Amniotic epithelial cell (primary cell): ENCODE measurements around the gene CDK5RAP3.

Experiments
- DNase-seq: peaks from one replicate; pipeline ENCODE4 v3.0.0-alpha.2; 2010; ENCODE audit warnings: low read depth

Gene CDK5RAP3

GRCh38 chr17:47949197-47949759 is 21.6 kb upstream of the CDK5RAP3 start:
- DNase-seq: peak; percentile 77

- no peak for DNase-seq
Observed at GRCh38 chr17:47949946-47950345, 21.0 kb upstream of the CDK5RAP3 start.

GRCh38 chr17:47950448-47950847 is 20.5 kb upstream of the CDK5RAP3 start:
- DNase-seq: no peak

GRCh38 chr17:47952171-47953021 is 18.5 kb upstream of the CDK5RAP3 start:
- DNase-seq: no peak

DNA sequence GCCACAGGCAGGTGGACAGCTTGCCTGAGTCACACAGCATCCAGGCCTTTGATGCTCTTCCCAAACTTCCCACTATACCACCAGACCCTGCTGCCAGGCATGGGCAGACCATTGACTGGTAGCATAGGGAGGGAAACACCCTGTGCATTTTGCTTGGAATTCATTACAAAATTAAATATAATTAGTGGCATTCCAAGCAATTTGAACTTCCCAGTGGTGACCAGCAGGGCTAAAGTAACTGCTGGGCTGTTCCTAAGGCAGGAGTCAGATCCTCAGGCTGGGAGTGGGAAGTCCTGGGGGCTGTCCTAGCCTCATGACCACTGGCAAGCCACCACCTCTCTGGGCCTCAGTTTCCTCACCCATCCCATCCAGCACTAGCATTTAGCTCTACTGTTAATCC is 17.0 kb upstream of the CDK5RAP3 start:
- no peak for DNase-seq

- DNase-seq: peak; percentile 49
Observed at GRCh38 chr17:47955497-47956461, 15.1 kb upstream of the CDK5RAP3 start.

DNA sequence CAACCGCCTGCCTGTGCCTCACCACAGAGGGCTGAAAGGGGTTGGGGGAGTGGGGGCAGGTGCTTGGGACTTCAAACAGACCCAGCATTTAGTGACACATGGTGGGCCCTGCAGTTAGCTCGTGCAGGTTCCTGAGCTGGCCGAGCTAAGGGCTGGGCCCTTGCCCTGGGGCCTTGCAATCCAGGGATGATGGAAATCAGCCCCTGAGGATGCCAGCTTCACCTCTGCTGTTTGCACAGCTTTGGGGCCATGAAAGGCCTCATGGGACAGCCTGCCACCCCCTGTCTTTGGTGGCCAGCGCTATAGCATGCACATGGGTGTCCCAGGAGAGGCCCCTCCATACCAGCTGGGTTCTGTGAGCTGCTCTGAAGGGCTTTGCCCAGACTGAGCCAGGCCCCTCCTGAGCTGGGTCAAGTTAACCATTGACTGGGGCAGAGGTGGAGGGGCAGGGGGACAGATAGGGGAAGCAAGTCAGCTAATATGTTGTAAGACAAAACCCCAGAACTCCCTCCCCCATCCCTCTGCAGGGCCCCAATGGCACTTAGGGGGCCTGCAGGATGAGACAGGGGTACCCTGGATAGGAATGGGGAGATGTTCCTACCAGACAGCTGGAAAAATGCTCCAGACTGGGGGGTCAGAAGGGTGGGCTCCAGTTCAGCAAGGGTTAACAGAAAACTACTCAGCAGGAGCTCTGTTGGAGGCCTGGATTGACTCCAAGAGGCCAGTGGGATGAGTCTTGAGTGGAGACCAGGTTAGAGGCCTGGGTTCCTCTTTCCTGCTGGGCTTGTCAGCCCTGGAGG is 13.9 kb upstream of the CDK5RAP3 start:
- peak; percentile 48 for DNase-seq

DNA sequence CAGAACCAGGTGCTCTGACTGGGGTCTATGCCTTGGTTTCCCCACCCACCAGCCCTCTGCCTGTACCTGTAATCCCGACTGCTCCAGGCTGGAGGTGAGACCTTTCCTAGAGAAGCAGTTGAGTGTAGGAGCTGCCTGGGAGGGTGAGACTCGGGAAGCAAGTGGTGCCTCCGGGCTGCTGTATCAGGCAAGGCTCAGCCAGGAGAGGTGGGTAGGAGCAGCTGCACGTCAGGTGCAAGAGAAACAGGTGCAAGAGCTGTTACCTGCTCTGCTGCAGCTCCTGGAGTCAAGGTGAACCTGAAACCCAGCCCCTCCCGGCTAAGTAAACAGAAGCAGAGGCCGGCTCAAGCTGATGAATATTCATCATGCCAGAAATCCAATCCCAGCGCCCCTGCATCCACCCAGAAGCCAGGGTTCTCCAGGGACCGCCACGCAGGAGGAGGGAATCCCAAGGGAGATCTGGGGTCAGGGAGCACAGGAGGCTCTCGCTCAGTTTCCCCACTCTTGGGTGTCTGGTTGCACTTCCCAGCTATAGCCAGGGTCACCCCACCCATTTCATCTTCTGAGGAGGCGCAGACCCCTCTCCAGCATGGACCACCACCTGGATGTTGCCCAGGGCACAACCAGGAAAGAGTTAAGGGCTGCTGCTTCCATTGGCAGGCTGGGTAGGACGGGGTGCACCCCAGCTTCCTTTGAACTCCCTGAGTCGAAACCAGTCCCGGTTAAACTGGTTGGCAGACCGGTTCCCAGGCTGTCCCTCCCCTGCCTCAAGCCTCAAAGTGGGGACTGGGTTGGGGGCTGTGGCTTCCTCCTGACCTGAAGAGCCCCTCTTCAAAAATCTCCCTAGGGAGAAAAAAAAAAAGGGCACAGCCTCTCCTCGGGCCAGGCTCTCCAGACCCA is 13.1 kb upstream of the CDK5RAP3 start, which contains the start of gene PRR15L:
TSS of gene PRR15L (minus strand) at position 293 of the 900 bp plus-strand sequence. CDS start 4,649 bp downstream, outside the sequence.
- DNase-seq: no peak

DNA sequence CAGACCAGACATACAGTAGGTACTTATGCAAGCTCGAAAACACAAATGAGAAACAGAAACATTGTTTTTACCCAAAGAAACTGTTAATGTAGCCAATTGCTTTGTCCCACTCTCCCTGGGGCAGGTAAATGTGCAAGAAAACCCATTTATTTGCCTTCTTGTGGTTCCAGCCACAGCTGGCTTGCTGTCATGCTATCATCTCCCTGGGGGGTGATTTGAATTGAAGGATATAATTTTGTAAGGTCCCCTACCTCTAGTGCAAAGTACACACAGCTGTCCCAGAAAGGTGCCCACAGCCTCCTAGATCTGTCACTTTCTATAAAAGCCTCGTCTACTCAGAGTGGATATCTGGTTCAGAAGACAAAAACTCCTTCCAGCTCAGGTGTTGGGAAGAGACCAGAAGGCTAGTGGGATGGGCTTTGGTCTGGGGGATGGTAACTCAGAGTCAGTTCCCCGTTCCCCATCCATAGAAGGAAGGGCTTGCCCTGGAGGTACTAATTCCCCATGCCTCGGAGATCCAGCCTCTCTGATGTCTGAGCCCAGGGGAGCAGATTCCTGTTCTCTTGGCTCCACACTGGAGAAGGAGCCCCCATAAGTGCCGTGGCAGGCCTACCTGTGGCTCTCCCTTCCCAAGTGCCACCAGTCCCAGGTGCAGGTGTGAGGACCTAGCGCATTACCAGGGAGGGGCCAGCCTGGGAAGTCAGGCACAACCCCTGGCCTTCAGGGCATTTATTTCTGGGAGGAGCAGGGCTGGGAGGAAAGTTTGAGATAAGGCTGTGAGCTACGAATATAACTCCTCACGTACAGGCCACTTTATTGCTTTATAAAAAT is 10.9 kb upstream of the CDK5RAP3 start:
- no peak for DNase-seq

- no peak for DNase-seq
Observed at GRCh38 chr17:47961406-47961805, 9.5 kb upstream of the CDK5RAP3 start.

DNA sequence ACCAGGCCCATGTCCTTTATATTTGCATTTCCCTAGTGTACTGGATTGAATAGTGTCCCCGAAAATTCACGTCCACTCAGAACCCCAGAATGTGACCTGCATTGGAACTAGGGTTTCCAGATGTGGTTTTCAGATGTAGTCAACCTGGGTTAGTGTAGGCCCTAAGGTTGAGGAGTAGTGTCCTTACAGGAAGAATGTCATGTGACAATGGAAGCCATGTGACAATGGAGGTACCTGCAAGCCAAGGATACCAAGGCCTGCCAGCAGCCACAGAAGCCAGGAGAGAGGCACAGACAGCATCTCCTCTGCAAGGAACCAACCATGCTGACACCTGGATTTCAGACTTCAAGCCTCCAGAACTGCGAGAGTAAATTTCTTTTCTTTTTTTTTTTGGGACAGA is 8.0 kb upstream of the CDK5RAP3 start:
- no peak for DNase-seq

DNA sequence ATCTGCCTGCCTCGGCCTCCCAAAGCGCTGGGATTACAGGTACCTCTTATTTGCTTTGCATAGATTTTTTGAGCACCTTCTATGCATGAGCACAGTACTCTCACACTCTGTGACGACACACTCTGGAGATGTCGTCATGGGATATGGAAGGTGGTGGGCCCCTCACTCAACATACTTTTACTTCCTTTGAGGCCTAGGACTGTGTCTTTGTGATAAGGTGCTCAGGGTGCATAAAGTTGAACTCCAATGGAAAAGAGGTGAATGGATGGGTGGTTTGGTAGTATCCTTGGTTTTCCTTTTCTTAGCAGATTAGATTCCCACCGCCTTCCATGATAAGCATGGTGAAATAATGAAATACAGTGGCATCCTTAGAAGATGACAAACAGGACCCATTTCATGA is 6.1 kb upstream of the CDK5RAP3 start:
- no peak for DNase-seq

GRCh38 chr17:47966079-47966519 is 4.8 kb upstream of the CDK5RAP3 start:
- DNase-seq: peak; percentile 68

- DNase-seq: peak; percentile 89
Observed at GRCh38 chr17:47967607-47968252, 3.2 kb upstream of the CDK5RAP3 start.

DNA sequence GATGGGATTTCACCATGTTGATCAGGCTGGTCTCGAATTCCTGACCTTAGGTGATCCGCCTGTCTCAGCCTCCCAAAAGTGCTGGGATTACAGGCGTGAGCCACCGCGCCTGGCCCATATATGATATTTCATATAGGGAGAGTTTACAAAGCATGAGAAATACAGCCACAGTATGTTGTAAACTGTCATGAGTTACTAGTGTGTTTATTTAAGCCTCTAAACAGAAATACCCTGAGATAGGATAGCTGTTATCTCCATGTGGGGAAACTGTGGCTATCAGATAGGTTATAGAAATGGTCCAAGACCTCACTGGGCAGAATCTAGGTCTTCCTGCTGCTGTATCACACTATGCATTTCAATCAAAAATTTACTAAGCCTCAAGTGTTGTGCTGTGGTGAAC is 2.1 kb upstream of the CDK5RAP3 start:
- peak; percentile 71 for DNase-seq

GRCh38 chr17:47969930-47970724 is 786 bp upstream of the CDK5RAP3 start:
- DNase-seq: no peak

DNA sequence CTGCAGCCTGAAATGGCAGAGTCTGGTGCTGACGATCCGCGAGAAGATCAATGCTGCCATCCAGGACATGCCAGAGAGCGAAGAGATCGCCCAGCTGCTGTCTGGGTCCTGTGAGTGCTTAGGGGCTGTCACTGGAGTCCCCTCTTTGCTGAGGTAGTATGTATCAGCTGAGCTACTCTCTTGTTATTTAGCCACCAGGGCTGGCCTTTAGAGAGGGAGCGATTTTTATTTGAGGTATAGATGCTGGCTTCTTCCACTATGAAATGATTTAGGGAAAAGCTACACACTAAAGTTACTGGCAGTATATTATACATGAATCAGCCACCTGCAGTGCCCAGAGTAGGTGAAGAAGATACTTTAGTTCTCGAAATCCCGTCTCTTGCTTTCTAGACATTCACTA is 2.6 kb downstream of the CDK5RAP3 start:
- DNase-seq: no peak

DNA sequence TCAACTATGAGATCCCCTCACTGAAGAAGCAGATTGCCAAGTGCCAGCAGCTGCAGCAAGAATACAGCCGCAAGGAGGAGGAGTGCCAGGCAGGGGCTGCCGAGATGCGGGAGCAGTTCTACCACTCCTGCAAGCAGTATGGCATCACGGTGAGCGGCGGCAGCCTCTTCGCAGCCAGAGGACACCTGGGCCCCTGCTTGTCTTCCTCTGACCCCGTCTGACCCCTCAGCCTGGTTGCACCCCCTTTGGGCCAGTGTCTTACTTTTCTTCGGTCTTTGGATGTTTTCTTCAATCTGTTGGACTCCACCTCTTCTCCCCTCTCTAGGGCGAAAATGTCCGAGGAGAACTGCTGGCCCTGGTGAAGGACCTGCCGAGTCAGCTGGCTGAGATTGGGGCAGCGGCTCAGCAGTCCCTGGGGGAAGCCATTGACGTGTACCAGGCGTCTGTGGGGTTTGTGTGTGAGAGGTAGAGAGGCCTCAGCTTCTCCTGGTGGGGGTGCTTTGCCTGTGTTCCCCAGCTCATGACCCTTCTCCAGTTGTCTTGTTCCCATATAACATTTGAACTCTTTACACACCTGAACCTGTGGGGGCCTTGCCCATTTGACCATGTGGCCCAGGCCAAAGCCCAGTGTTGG is 4.4 kb downstream of the CDK5RAP3 start:
- DNase-seq: no peak
